GM12873 (cell line): Measurements from ENCODE around the gene CNNM3.

ENCODE experiments used
- CTCF ChIP-seq: IDR thresholded peaks from 2 replicates; pipeline ENCODE4 v1.5.1; 2012; ENCODE audit warnings: low read depth, mild to moderate bottlenecking, moderate library complexity, low read length, control low read depth; ENCODE audit not compliant: insufficient read depth; ENCODE audit errors: missing control alignments

CNNM3 gene

GRCh38 chr2:96876269-96877041 lies 60.4 kb downstream of the CNNM3 start:
- no peak for TF ChIP-seq CTCF

- no peak for TF ChIP-seq CTCF
Observed at GRCh38 chr2:96877042-96877451, 61.0 kb downstream of the CNNM3 start.

GRCh38 chr2:96877631-96878092 lies 61.6 kb downstream of the CNNM3 start:
- TF ChIP-seq CTCF: no peak

- no peak for TF ChIP-seq CTCF
Observed at GRCh38 chr2:96878171-96878570, 62.1 kb downstream of the CNNM3 start.

- no peak for TF ChIP-seq CTCF
Observed at GRCh38 chr2:96878796-96879544, 62.9 kb downstream of the CNNM3 start.

GRCh38 chr2:96879545-96880040 lies 63.5 kb downstream of the CNNM3 start:
- no peak for TF ChIP-seq CTCF

GRCh38 chr2:96880891-96881273 lies 64.8 kb downstream of the CNNM3 start:
- no peak for TF ChIP-seq CTCF
